ENCODE data around the gene PKNOX2.

The PKNOX2 gene

GRCh38 chr11:125455851-125456250 is 291.3 kb downstream of the PKNOX2 start:
- DNase-seq (ENCODE audit: low read depth), result no peak
- TF ChIP-seq CTCF (conservative IDR thresholded peaks at IDR 0.05; ENCODE audit: low read depth, low read length), result no peak
- no peak overlapping the region for H3K4me3 ChIP-seq (ENCODE audit: low read depth, low read length)

GRCh38 chr11:125457814-125458343 is 293.3 kb downstream of the PKNOX2 start:
- H3K4me3 ChIP-seq (ENCODE audit: low read depth, low read length), result no peak overlapping the region
- no peak for TF ChIP-seq CTCF (conservative IDR thresholded peaks at IDR 0.05; ENCODE audit: low read depth, low read length)
- DNase-seq (ENCODE audit: low read depth), result peak; percentile 82

- TF ChIP-seq CTCF (conservative IDR thresholded peaks at IDR 0.05; ENCODE audit: low read depth, low read length), result no peak
- no peak overlapping the region for H3K4me3 ChIP-seq (ENCODE audit: low read depth, low read length)
- no peak for DNase-seq (ENCODE audit: low read depth)
Observed at GRCh38 chr11:125460275-125460674, 295.7 kb downstream of the PKNOX2 start.

- no peak for DNase-seq (ENCODE audit: low read depth)
- TF ChIP-seq CTCF (conservative IDR thresholded peaks at IDR 0.05; ENCODE audit: low read depth, low read length), result no peak
- H3K4me3 ChIP-seq (ENCODE audit: low read depth, low read length), result no peak overlapping the region
Observed at GRCh38 chr11:125463590-125464269, 299.2 kb downstream of the PKNOX2 start.

- TF ChIP-seq CTCF (conservative IDR thresholded peaks at IDR 0.05; ENCODE audit: low read depth, low read length), result no peak
- no peak overlapping the region for H3K4me3 ChIP-seq (ENCODE audit: low read depth, low read length)
- peak; percentile 32 for DNase-seq (ENCODE audit: low read depth)
Observed at GRCh38 chr11:125464270-125464662, 299.7 kb downstream of the PKNOX2 start.

- DNase-seq (ENCODE audit: low read depth), result no peak
- H3K4me3 ChIP-seq (ENCODE audit: low read depth, low read length), result no peak overlapping the region
- no peak for TF ChIP-seq CTCF (conservative IDR thresholded peaks at IDR 0.05; ENCODE audit: low read depth, low read length)
Observed at GRCh38 chr11:125464666-125465065, 300.1 kb downstream of the PKNOX2 start.

GRCh38 chr11:125465255-125465654 is 300.7 kb downstream of the PKNOX2 start:
- DNase-seq (ENCODE audit: low read depth), result no peak
- TF ChIP-seq CTCF (conservative IDR thresholded peaks at IDR 0.05; ENCODE audit: low read depth, low read length), result no peak
- H3K4me3 ChIP-seq (ENCODE audit: low read depth, low read length), result no peak overlapping the region
